PC-3 (cell line): ENCODE measurements around the gene ZG16.

Source experiments
- CTCF ChIP-seq: fragments of 300-600 bp; sonication (generic); conservative IDR thresholded peaks from 2 replicates; pipeline ENCODE4 v1.5.1; 2017; ENCODE audit warnings: antibody characterized with exemption, low read depth, mild to moderate bottlenecking, low read length
- EZH2 ChIP-seq: fragments of 300-600 bp; sonication (generic); IDR thresholded peaks from one replicate; pipeline ENCODE4 v1.6.1; 2017; ENCODE audit warnings: antibody characterized with exemption, mild to moderate bottlenecking, low read length; ENCODE audit not compliant: unreplicated experiment
- EZH2phosphoT487 ChIP-seq: fragments of 300-600 bp; sonication (generic); IDR thresholded peaks from 2 replicates; pipeline ENCODE4 v1.6.1; 2018; ENCODE audit warnings: mild to moderate bottlenecking, antibody characterized with exemption, low read length, borderline replicate concordance

- TF ChIP-seq CTCF (no peak), EZH2 (no peak), EZH2phosphoT487 (no peak)
Measured at GRCh38 chr16:29765167-29766032, 12.7 kb upstream of the ZG16 start.
